ENCODE data around the gene STX4. TPM values are rescaled to one million over a fixed set of nuclear protein-coding genes. Genes with fewer than 3 reads are reported as not detected.

The STX4 gene
- total and polyA plus RNA-seq, 12 donors: 31.8 to 89.2 (median 40.7) TPM

- WGBS, 2 donors: 91 to 94% methylated on average over 15 of the region's 15 CpGs
- H3K27me3 ChIP-seq: no peaks in the 10 kb centered on the region
- intact Hi-C loops (cut with DNase I): loop anchor here in 1 of 10 donors (10.0 kb wide), 2 partner anchors 94 to 106 kb away; partner anchors contain the start of genes FUS and HSD3B7
- DNase-seq (no peak), ATAC-seq (no peak)
- TF ChIP-seq, protein P1, sequence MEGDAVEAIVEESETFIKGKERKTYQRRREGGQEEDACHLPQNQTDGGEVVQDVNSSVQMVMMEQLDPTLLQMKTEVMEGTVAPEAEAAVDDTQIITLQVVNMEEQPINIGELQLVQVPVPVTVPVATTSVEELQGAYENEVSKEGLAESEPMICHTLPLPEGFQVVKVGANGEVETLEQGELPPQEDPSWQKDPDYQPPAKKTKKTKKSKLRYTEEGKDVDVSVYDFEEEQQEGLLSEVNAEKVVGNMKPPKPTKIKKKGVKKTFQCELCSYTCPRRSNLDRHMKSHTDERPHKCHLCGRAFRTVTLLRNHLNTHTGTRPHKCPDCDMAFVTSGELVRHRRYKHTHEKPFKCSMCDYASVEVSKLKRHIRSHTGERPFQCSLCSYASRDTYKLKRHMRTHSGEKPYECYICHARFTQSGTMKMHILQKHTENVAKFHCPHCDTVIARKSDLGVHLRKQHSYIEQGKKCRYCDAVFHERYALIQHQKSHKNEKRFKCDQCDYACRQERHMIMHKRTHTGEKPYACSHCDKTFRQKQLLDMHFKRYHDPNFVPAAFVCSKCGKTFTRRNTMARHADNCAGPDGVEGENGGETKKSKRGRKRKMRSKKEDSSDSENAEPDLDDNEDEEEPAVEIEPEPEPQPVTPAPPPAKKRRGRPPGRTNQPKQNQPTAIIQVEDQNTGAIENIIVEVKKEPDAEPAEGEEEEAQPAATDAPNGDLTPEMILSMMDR (IDR thresholded peaks at IDR 0.05): no peak
- H3K36me3 ChIP-seq: peaks cover 0 to 79% (median 47%) of the 10 kb centered on the region in 9 donors
- no peaks in the 10 kb centered on the region for H3K9me3 ChIP-seq
- H3K4me3 ChIP-seq: no peak overlapping the region
- H3K27ac ChIP-seq: no peak overlapping the region
- peaks cover 0 to 28% (median 20%) of the 10 kb centered on the region in 9 donors for H3K4me1 ChIP-seq
Measured at GRCh38 chr16:31078597-31079341, 45.4 kb downstream of the STX4 start.

DNA sequence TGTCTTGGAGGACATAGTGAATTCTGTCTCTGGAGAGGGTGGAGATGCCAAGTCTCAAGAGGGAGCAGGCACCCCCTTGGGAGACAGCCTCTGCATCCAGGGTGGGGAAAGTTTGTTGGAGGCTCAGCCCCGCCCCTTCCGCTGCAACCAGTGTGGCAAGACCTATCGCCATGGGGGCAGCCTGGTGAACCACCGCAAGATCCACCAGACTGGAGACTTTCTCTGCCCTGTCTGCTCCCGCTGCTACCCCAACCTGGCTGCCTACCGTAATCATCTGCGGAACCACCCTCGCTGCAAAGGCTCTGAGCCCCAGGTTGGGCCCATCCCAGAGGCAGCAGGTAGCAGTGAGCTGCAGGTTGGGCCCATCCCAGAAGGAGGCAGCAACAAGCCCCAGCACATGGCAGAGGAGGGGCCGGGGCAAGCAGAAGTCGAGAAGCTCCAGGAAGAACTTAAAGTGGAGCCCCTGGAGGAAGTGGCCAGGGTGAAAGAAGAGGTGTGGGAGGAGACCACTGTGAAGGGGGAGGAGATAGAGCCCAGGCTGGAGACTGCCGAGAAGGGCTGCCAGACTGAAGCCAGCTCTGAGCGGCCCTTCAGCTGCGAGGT, 46.1 kb downstream of the STX4 start:
- DNase-seq (no peak), ATAC-seq (no peak)
- H3K4me3 ChIP-seq: no peak overlapping the region
- no peaks in the 10 kb centered on the region for H3K27me3 ChIP-seq
- no peaks in the 10 kb centered on the region for H3K9me3 ChIP-seq
- peaks cover 0 to 86% (median 53%) of the 10 kb centered on the region in 9 donors for H3K36me3 ChIP-seq
- no peak overlapping the region for H3K27ac ChIP-seq
- TF ChIP-seq, protein P1 (IDR thresholded peaks at IDR 0.05): no peak
- 86 to 87% methylated on average over 13 of the region's 13 CpGs for WGBS, 2 donors
- peaks cover 0 to 28% (median 20%) of the 10 kb centered on the region in 9 donors for H3K4me1 ChIP-seq
- intact Hi-C loops (cut with DNase I): loop anchor here in 1 of 10 donors (10.0 kb wide), 2 partner anchors 95 to 105 kb away; partner anchors contain the start of genes FUS and HSD3B7

- Histone ChIP-seq H3K4me3 (no peak overlapping the region), H3K27ac (no peak overlapping the region), H3K27me3 (no peaks in the 10 kb centered on the region), H3K4me1 (peaks cover 0 to 22% (median 13%) of the 10 kb centered on the region in 9 donors), H3K9me3 (no peaks in the 10 kb centered on the region), H3K36me3 (peaks cover 0 to 93% (median 55%) of the 10 kb centered on the region in 9 donors)
- 95 to 96% methylated on average over 40 of the region's 40 CpGs for WGBS, 2 donors
- ATAC-seq (no peak), DNase-seq (no peak)
- intact Hi-C loops (cut with DNase I): loop anchor here in 1 of 10 donors (10.0 kb wide), 1 partner anchor 95 kb away; the partner anchor contains the start of gene HSD3B7
- TF ChIP-seq, protein P1 (IDR thresholded peaks at IDR 0.05): no peak
Measured at GRCh38 chr16:31080035-31080629, 46.8 kb downstream of the STX4 start.

GRCh38 chr16:31080756-31081419, 47.5 kb downstream of the STX4 start:
- no peaks in the 10 kb centered on the region for H3K27me3 ChIP-seq
- WGBS, 2 donors: 92 to 96% methylated on average over 13 of the region's 13 CpGs
- no peak for DNase-seq
- peaks cover 0 to 100% (median 55%) of the 10 kb centered on the region in 9 donors for H3K36me3 ChIP-seq
- intact Hi-C loops (cut with DNase I): loop anchor here in 1 of 10 donors (10.0 kb wide), 1 partner anchor 96 kb away; the partner anchor contains the start of gene HSD3B7
- no peaks in the 10 kb centered on the region for H3K9me3 ChIP-seq
- TF ChIP-seq, protein P1 (IDR thresholded peaks at IDR 0.05): no peak
- H3K4me1 ChIP-seq: peaks cover 0 to 16% (median 6%) of the 10 kb centered on the region in 9 donors
- H3K4me3 ChIP-seq: no peak overlapping the region
- H3K27ac ChIP-seq: no peak overlapping the region
- ATAC-seq: no peak
